ENCODE results near the gene MYO5A.
"Not testable (repeated sequence)": the region's sequence is repeated elsewhere in the genome, so short reads cannot be mapped to it uniquely, and the experiment has no call there.

MYO5A gene

GRCh38 chr15:52528564-52529340, at the start of gene MYO5A:
MYO5A (minus strand) TSS chr15:52528880; CDS start chr15:52528806, 74 bp downstream.
- peak; percentile 40 for DNase-seq

- no peak for DNase-seq
These were observed 48.0 kb upstream of the MYO5A start for GRCh38 chr15:52576692-52577091.

- not testable (repeated sequence) for DNase-seq
These were observed 46.9 kb upstream of the MYO5A start for GRCh38 chr15:52575573-52575972.

- DNase-seq: no peak
These were observed 46.4 kb upstream of the MYO5A start for GRCh38 chr15:52575072-52575471.

DNA sequence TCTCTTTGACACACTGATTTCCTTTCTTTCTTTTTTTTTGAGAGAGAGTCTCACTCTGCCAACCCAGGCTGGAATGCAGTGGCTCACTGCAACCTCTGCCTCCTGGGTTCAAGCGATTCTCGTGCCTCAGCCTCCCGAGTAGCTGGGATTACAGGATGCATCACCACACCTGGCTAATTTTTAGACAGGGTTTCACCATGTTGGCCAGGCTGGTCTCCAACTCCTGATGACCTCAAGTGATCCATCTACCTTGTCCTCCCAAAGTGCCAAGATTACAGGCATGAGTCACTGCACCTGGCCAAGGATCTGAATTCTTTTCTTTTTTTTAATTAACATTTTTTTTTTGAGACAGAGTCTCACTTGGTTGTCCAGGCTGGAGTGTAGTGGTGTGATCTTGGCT, 45.9 kb upstream of the MYO5A start:
- not testable (repeated sequence) for DNase-seq

- peak; percentile 79 for DNase-seq
These were observed 40.2 kb upstream of the MYO5A start, which contains the start of gene ARPP19 for GRCh38 chr15:52568601-52569585. ARPP19 (minus strand) TSS chr15:52569030; CDS start chr15:52568892, 138 bp downstream.

GRCh38 chr15:52567871-52568600, 39.4 kb upstream of the MYO5A start:
- no peak for DNase-seq

DNA sequence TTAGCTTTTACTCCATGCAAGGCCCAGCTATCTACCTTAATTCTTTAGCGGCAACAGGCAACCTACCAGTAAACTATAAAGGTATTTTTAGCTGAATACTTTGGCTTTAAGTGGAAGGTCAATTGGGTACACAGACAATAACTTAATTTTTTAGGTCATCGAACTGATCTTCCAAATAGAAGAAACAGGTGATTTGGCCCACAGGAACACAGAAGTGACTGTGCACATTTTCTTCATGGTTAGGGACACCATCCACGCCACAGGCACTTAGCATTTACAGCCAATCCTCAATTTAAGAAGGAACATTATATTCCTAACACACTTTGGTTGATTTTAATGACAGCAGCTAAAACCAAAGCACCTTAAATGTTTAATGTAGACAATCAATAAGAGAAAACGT, 38.2 kb upstream of the MYO5A start:
- DNase-seq: no peak

DNA sequence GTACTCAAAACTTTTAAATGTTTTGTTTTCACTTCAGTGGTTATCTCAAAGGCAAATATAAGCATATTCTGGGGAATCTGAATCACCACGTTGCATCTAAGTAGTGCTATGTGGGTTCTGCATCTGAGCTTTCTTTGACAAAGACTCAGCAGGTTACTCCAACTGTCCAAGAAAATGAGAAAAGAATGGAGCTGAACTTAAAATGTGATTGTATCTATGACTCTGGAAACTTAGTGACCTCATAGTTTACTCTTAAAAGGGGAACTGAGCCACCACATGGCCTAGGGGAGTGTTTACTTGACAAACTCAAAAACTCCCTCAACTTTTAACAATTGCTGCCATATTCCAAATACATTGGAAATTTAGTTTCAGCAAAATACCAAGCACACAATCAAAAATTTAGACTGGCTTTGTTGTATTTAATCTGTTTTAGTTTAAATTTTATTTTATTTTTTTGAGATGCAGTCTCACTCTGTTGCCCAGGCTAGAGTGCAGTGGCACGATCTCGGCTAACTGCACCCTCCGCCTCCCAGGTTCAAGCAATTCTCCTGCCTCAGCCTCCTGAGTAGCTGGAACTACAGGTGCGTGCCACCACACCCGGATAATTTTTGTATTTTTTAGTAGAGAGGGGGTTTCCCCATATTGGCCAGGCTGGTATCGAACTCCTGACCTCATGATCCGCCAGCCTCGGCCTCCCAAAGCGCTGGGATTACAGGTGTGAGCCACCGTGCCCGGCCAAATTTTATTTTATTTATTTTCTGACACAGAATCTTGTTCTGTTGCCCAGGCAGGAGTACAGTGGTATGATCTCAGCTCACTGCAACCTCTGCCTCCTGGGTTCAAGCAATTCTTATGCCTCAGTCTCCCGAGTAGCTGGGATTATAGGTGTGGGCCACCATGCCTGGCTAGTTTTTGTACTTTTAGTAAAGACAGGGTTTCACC, 37.0 kb upstream of the MYO5A start:
- not testable (repeated sequence) for DNase-seq

GRCh38 chr15:52563501-52564060, 34.9 kb upstream of the MYO5A start:
- no peak for DNase-seq

DNA sequence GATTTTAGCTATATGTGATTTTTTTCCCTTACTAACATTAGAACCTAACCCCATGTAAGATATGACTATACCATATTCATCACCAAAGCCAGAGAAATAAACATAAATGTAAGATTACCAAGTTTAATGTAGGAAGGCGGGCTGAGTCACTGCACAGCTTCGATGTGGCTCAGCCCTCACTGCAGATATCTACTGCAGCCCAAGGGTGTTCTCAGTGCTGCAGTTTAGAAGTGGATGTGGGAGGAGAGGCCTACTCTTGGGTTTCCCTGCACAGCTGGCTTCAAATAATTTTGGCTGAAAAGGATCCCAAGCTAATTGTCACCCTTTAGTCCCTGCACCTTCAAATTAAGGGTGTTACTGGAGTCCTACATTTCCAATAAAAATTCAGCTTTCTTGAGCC, 30.9 kb upstream of the MYO5A start:
- DNase-seq: no peak

DNA sequence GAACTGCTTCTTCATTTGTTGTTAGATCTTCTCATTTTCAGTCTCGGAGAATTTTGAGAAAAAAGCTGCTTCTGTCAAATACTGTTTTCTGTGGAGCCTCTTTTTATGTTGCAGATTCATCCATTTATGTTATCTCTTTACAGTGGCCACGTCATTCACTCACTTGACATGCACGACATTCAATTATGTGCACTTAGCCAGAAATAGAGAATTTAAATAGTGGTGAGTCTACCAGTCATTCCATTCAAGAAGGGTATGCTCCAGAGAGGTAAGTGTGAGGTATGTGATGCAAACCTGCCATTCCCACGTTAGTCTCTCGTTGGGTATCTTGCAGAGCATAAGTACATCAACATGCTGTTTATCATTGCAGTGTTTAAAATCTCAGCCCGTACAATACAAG, 30.3 kb upstream of the MYO5A start:
- DNase-seq: no peak

- DNase-seq: no peak
These were observed 29.5 kb upstream of the MYO5A start for GRCh38 chr15:52558196-52558595.

DNA sequence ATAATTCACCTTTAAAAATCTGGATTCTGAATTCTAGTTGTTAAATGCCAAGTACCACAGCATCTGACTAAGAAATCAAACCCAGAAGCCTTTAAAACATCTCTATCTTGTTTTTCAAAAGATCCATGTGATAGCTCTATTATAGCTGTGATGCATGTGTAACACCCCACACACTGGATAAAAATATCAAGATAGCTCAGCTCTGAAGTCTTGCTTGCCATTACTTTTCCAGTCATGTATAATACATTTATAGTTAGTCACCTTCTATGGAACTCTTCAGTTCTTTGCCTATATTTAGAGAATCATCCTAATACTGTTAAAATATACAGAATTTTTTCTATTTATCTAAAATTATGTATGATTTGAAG, 28.6 kb upstream of the MYO5A start:
- no peak for DNase-seq

DNA sequence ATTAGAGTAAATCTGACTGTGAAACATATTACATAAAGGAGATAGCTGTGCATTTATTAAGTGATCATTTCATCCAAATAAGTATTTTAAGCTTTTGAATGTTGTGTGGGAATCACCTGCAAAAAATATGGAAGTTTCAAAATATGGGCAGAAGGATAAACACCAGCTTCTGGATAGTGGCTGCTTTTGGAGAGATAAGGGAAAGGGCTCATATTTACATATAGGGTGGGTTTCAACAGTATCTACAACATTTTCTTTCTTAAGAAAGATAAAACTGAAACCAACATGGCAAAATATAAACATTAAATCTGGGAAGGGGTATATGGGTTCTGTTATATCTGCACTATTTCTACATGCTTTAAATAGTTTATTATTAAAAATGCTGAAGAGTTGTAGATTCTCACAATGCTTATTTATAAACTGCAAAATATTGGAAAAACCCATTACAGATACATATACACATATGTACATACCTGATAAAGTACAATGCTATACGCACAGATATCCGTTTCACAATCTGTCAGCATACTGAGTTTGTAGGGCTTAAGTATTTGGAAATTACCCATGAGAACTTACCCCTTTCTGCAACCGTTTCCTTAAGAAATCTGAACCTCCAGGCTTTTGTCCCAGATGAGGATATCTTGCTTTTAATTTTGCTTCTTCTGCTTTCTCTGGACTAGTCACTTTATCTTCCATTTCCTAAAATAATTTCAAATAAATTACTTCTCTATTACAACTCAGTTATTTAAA, 28.0 kb upstream of the MYO5A start:
- DNase-seq: no peak

GRCh38 chr15:52552303-52552702, 23.6 kb upstream of the MYO5A start:
- no peak for DNase-seq

DNA sequence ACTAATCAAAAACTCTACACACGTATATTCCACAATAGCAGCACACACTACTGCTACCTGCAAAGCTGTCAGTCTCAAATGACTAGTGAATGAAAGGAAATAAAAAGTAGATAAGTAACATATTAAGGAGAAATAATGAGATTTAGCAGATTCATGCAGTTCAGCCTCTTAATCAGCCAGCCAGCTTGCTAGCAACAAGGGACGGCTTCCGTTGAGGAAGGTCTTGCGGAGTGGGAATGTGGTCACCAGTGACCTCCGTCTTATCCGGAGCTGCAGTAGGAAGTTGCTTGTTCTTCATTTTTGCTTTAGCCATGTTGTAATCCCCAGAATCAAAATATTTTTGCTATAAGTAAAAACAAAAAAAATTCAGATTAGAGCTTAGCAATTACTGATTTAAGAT, 23.1 kb upstream of the MYO5A start:
- DNase-seq: no peak

DNA sequence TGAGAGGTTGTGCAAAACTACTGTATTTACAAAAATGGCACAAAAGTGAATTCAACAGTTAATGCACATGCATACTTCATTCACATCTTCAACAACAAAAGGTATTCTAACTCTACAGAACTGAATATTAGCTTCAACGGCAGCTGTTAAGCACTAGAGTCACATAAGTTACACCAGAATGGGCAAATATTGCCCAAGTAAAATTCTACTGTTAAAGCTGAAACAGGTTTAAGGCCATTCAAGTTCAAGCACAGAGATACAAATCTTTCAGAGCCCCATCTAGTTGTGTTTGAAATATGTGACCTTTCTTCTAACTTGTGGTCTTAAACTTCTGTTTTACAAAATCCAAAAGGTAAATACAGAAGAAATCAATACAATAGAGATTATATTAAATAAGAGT, 22.5 kb upstream of the MYO5A start:
- DNase-seq: not testable (repeated sequence)

GRCh38 chr15:52546031-52546751, 17.5 kb upstream of the MYO5A start:
- no peak for DNase-seq

DNA sequence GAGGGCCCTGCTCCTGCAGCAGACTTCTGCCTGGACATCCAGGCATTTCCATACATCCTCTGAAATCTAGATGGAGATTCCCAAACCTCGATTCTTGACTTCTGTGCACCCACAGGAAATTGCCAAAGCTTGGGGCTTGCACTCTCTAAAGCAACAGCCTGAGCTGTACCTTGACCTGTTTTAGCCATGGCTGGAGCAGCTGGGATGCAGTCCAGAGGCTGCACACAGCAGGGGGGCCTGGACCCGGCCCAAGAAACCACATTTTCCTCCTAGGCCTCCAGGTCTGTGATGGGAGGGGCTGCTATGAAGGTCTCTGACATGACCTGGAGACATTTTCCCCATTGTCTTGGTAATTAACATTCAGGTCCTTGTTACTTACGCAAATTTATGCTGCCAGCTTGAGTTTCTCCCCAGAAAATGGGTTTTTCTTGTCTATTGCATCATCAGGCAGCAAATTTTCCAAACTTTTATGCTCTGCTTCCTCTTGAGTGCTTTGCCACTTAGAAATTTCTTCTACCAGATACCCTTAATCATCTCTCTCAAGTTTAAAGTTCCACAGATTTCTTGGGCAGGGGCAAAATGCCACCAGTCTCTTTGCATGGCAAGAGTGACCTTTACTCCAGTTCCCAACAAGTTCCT, 11.8 kb upstream of the MYO5A start:
- no peak for DNase-seq

Data from NCI-H1694 treated with DMSO at 0.1 percent for 48 hours (cell line).